Fibroblast of the conjunctiva (primary cell): ENCODE results near the gene SLC26A2.
A peak's percentile ranks its signal among the peaks of the same experiment; 100 is the strongest.

Experiments
- DNase-seq: peaks from one replicate; pipeline ENCODE4 v3.0.0-alpha.2; 2010; ENCODE audit warnings: low read depth

Gene SLC26A2

DNA sequence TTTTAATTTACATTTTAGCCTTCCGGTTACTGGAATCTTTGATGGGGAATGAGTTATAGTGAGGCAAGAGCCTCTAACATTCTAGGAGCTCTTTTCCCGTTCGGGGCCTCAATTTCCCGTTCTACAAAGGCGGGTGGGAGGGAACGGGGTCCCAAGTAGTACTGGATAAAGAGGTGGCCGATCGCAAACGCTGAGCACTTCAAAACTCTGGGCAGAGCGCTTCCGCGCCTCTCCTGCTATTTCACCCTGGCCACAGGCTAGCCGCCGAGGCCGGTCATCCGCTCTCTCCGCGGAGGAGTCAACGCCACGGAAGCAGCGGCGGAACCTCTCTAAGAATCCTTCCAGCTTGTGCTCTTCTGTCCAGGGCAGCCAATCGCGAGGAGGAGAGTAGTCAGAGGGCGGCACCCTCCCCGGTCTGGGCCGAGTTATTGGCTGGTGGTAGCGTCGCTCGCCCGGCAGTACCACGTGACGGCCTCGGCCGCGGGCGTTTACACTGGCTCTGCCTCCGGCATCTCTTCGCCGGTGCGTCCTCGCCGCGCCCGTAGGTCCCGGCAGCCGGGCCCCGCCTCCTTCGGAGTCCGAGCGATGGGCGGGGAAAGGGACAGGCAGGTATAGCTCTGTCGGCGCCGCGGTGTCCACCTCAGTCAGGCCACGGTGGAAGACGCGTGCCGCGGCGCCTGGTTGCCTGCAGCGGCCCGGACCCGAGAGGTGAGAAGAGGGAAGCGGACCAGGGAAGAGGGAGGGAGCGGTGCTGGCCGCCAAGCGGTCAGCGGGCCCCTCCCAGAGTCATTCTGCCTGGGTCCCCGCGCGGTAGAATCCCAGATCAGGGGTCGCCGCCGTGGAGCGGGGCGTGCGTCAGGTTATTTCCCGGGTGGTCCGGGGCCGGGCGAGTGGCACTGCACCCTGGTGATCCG, at the start of gene SLC26A2:
TSS of gene SLC26A2 (plus strand) at position 487 of the 914 bp plus-strand sequence. CDS start 16,895 bp downstream, outside the sequence.
- DNase-seq, result peak; percentile 95

DNA sequence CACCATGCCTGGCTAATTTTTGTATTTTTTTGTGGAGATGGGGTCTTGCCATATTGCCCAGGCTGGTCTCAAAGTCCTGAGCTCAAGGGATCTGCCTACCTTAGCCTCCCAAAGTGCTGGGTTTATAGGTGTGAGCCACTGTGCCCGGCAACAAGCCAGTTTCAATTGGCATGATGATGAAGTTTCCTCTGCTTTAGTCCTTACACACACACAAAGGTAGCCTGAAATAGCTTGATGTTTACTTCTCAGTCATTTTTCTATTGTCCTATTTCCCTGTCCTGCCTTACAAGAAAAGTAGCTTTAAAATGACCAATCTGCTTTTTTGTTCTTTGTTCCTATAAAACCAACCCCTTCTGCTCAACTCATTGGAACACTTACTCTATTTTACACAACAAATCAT, 49.5 kb upstream of the SLC26A2 start:
- no peak for DNase-seq

DNA sequence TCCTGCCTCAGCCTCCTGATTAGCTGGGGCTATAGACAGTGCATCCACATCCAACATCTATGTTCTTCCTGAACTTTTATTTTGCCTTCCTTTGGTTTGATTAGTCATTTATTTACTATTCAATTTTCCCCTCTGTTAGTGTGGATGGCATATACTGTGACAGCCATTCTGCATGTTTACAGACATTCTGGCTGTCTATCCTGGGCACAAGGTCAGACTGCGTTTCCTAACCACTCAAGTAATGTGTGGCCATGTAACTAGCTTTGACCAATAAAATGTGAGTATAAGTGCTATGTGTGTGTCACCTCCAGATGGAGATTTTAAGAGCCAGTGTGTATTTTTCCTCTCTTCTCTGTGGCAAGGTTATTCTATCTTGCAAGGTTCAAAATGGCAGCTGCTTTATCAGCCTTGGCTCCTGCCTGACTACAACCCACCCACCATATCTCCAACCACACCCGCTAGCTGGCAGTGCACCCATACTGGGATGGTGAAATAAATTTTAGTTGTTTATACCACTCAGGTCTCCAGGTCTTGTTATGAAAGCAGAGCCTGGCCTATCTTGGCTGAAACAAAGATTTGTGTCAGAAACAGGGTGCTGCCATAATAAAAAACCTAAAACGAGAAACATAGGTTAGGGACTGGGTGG, 48.2 kb upstream of the SLC26A2 start:
- no peak for DNase-seq

DNA sequence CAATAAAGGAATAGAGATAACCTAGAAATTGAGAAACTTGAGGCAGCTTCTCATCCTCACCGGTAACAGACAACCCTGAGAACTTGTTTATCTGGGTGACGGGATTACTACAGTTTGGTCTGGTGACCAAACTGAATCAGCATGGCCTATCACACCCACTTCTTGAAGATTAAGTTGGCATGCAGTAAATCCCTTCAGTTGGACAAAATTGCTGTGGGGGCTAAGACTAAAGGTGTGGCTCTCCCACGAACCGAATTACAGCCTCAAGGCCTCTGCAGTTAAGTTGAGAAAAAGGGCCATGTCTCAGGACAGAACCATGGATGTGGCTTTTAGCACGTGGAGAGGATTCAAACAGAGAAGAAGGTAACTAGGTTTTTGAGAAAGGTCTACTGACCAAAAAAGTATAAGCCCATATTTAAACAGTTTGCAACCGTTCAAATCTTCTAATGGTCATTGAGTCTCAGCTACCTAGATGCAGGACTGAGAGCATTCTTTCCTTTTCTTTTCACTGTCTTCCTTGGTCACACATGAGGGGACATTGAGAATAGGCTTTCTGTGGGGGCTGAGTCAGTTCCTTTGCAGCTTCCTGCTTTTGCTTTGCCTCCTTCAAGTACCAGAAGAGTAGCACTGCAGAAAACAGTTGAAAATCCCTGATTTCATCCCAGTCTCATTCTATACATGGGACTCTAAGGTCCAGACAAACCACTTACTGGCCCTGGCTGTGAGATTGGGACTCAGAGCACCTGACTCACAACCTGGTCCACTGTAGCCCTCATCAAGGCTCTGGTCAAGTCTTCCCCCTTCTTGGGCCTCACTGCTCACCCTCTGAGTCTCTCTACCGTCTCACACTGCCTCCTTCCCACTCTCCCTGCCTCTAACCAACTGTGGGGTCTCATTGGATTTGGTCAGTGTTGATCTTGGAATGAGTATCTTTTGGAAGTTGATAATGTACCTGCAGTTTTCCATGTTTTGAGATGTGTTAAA, 46.8 kb upstream of the SLC26A2 start:
- no peak for DNase-seq

DNA sequence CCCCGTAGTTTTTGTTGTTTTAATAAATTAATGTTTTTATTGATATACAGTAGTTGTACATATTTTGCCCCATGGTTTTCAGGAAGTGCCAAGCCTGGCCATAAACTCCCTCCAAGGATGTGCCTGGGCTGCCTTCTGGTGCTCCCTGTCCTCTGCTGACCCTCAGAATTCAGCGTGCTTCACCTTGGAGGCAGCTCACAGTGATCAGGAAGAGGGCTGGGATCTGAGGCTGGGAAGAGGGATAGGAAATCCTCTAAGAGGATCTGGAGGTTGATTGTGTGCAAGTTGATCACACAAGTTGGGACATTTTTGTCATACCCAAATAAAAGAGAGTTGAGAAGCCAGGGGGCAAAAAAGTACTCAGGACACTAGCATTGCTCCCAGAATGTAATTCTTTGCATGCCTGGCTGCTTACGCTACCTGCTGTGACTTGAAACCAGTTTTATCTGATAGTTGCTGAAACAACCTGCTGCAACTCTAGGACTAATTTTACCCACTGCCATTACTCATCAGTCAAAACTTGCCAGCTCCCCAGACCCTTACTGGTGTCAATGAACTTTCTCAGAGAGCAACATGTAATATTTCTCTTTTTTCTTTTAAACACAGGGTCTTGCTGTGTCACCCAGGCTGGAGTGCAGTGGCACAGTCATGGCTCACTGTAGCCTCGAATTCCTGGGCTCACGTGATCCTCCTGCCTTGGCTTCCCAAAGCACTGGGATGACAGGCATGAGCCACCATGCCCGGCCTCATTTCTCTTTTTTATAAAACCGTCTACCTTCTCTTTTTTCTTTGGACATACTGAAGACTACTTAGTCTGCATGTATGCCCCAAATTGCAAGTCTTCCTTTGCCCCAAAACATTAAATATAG, 44.9 kb upstream of the SLC26A2 start:
- no peak for DNase-seq

DNA sequence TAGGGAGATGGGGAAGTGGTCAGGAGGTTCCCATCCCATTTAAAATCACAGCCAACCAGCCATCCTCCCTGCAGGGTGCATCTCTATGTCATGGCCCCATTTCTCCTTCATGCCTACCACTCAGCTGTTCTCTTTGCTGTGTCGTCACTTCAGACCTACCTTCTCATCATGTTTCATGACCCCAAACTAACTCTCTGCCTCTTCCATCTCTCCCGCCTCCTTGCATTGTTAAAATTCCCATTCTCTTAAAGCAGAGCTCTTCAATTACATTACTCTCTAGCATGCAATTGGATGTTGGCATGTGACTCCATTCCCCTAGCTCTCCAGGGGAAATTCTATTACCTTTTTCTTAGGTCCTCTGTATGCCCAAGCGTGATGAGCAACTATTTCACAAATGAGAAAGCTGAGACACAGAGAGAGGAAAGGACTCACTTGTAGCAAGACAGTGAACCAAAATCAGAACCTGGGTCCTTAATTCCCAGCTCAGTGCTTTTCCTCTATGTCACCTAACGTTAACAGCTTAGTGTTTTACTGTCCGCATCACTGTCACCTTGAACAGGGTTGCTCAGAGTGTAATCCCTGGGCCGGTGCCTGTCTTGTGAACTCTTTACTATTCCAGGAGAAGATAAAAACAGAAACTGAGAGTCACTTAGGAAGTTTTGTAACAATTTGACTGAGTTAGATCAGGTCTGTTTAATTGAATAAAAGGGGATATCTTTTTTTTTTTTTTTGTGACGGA, 44.1 kb upstream of the SLC26A2 start:
- no peak for DNase-seq

DNA sequence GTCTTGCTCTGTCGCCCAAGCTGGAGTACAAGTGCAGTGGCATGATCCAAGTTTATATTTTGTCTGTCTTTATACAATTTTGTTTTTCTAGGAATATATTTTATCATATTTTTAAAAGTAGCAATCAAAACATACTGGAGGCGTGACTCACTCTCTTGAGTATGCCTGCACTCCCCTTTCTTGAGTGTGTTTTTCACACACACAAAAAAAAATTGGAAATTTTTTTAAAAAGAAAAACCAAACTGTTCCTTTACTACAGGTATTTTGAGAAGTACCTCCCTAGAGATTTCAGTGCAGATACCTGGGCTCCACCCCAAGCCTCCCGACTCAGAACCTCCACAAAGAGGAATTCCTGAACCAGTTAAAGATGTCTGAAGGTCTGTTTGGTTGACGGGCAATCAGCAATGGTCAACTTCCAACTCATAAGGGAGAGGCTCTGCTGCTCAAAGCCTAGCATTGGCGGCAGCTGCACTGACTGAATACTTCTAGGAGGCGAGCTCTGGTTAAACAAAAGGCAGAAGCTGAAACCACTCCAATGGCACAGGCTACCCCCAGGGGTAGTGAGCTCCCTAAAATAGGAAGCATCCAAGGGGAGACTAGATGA, 43.4 kb upstream of the SLC26A2 start:
- DNase-seq, result no peak

DNA sequence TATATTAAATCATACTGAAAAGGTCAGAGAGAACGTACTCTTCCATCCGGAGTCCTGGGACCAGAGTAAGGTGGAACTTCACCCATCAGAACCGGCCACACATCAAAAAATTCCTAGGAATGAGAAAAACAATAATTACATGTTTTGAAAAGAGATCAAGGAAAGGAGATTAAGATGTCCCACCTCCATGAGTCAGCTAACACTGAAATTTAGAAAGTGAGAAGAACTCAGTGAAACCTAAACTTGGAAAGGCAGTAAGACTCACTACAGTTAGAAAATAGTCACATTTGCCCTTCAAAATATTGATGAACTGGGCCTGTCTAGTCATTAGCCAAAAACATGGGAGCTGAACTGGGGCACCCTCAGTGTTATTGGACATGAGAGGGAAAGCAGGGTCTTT, 39.0 kb upstream of the SLC26A2 start:
- DNase-seq, result no peak

DNA sequence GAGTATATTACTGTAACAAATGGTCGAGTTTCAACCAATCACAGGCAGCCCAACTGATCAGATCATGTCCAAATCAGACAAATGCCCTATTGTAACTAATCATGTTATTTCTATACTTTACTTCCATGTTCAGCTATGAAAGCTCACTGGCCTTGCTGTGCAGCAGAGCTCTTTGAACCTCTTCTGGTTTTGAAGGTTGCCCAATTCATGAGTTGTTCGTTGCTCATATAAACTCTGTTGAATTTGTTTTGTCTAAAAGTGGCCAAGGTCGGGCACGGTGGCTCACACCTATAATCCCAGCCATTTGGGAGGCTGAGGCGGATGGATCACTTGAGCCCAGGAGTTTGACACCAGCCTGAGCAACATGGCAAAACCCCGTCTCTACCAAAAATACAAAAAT, 37.6 kb upstream of the SLC26A2 start:
- DNase-seq, result no peak

DNA sequence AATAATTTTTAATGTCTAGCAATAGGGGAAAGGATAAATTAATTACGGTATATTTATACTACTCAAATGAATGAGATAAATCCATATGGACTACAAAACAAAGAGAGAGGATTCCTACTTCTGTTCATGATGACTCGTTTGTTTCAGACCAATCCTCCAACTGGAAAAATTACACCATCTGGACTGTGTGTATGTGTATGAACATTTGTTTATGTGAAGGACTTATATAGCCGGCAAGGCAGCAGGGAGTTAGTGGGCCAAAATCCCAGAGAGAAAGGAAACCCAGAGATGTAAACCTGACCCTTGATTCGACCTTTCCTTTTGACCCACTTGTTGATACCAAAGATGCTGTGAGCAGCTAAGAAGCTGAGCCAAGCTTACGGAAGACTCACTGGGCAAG, 36.1 kb upstream of the SLC26A2 start:
- DNase-seq, result peak; percentile 6

DNA sequence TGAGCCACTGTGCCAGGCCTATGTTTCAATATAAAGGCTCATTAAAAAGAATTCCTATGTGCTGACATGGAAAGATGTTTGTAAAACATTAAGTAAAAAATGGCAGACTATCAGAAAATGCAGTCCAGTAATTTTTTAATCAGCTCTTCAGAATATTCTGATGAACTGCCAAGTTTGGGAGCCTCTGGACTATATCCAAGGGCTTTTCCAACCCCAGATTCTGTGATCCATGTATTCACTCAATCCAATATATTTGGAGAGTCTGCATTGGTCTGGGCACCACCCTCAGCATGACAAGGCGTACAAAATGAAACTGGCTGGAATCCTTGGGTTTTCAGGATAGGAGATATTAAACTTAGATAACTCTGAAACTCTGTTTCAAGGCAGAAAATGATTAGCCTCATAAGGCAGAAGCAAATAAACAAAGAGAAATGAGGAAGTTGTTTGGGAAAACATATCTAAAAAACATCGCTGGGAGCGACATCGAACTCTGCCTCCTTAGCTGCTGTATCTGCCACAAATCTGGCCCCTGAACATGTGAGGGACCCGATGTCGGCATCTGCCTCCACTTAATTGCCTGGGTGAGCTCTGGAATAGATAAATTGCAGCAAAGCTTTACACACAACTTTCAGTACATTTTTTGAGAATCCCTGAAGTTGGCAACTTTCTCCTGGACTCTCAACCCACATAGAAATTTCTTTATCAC, 30.4 kb upstream of the SLC26A2 start:
- no peak for DNase-seq

DNA sequence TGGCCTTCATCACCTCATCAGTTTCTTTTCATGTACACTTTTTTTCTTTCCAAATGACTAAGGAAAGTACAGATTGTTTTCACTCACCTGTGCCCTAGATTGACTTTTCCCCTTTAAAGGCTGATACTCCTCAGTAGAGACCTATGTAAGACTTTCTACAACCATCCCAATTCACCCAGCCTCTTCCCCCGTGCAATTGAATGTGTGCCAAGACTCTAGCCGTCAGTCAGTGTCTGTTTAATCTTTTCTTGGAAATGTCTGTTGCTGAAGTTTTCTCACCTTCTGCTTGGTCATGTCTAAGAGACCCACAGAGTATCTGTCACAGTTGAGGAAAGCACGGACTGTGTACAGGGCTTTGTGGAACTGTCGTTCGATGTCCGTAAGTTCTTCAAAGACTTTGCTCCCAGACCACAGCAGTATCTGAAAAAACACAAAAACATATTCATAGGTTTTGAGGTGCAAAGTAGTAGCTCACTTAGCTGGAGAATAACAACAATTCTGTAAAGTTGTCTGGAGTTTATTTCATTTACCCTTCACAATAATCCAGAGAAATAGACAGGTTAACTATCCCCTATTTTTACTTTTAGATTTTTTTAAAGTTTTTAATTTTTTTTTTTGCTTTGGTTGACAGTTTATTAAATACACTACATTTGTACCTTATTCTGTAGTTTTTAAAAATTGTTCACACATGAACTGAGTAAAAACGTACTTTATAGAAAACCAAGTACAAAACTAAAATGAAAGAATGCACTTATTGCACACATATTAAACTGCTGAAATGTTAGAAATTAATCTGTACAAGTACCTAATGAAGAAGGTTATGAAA, 29.6 kb upstream of the SLC26A2 start:
- no peak for DNase-seq

DNA sequence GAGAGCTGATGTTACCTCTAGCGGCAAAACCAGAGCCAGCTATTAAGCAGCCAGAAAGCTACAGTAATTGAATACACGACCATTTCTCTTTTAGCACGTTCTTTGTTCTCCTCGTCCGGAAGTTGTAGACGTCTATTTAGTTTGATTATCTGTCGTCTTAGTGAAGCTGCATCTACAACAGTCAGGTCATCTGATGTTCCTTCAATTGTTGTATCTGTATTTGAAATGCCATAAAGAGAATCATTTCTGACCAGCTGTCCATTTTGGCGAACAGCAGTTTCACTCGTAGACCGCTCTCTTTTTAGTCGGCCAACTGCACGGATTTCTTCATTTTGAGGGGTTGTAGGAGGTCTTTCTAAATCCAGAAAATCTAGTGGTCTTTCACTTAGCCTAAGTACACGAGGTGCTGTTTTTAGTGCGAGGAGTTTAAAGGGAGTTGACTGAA, 28.5 kb upstream of the SLC26A2 start:
- no peak for DNase-seq

DNA sequence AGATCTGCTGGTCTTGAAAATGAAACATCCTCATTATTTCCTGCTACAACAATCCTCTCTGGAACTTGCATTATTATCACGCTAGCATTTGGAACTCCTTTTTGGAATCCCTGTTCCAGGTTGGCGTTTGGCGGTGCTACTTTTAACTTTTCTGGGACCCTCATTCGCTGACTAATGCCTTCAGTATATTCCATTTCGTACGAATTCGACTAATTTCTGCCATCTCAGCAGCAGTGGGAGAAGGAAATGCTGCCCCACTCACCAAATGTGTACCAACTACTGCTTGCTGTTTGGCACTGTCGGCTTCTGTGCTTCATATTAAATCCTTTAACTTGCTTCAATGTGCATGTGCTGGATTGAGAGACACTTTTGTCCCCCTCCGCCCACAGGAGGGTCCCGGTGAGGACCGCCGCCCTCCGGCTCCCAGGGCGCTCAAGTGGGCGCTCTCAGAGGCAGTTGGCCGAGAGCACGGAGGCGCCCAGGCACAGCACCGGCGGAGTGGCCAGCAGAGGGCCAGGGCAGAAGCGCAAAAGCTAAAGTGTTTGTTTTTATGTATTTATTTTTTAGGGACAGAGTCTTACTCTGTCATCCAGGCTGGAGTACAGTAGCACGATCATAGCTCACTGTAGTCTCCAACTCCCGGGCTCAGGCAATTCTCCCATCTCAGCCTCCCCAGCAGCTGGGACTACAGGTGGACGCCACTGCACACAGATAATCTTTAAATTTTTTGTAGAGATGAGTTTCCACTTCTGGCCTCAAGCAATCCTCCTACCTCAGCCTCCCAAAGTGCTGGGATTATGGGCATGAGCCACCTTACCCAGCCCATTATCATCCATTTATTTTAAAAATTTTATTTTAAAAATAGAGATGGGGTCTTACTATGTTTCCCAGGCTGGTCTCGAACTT, 27.9 kb upstream of the SLC26A2 start:
- no peak for DNase-seq

DNA sequence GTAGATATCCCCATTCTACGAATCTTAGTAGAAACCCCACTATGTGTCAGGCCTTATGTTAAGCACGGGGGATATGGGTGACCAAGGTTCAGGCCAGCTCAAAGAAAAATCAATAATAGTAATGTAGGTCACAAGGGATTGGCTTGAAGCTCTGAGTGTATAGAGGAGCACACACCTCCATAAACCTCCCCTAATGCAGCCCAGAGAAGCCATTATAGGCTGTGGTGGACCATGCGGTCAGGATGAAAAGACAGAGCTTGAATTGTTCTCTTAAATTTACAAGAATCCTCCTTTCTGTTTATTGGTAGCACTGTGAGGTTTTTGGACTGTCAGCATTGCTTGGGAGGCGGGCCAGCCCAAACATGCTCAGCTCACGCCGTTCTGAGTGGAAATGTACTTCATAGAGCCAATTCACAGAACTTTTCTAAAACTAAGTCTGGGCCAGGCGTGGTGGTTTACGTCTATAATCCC, 25.1 kb upstream of the SLC26A2 start:
- DNase-seq, result no peak

DNA sequence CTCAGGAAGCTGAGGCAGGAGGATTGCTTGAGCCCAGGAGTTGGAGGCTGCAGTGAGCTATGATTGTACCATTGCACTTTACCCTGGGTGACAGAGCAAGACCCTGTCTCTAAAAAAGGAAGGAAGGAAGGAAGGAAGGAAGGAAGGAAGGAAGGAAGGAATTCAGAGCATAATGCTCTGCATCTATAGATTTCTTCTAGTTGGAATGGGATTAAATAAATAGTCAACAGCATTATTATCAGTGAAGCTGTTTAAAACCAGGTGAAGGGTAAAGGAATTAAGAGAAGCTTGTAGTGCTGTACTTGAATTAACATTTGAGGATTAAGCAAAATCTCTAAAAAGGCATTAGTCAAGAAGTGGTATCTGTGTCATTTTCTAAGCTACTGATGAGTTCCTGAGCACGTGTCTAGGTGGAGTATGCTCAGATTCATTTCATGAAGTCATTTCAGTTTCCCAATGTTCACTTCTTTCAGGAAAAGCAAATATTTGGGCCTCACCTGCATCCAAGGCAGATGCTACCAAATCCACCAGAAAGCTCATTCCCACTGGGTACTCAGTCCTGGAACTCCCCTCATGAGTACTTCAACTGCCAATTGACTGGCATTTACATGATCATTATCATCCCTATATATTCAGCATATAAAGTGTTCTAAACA, 24.4 kb upstream of the SLC26A2 start:
- no peak for DNase-seq

DNA sequence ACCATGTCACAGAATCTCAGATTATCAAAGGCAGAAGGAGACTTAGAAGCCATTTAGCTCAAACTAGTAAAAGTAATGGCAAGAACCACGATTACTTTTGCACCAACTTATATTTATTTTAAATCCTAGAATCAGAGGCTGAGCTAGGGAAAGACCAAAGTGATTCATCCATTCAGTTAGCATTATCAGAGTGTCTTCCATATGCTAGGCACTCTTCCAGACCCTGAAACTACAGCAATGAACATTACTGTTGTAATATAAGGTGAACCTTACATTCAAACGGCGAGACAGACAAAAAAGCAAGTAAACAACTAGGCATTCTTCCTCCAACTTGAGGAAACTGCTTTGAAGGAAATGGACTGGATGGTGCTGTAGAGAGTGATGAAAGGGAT, 23.9 kb upstream of the SLC26A2 start:
- no peak for DNase-seq
